ENCODE measurements around the gene TNC. TPM values are rescaled to one million over a fixed set of nuclear protein-coding genes. Genes with fewer than 3 reads are reported as not detected.

Gene TNC
- total and polyA plus RNA-seq, 2 of the 4 experiments (the other 2 are of a cell fraction) = 192 to 253 TPM

DNA sequence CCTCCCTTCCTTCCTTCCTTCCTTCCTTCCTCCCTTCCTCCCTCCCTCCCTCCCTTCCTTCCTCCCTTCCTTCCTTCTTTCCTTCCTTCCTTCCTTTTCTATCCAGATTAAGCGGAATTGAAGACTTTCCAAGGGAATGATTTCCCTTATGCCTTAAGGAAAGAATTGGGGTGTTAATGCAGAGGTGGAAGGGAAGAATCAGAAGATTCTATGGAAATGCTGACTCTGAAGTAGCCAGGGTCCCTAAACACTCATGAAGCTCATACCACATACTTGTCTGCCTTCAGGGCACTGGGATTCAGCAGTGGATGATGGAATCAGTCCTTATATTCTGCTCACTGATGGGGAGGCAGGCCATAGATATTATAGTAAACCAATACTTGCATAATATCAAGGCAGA, 48.2 kb downstream of the TNC start:
- CTCF ChIA-PET = no interaction called here
- H3K14ac ChIP-seq (replicated peaks; ENCODE audit: low read depth, low read length) = no peak overlapping the region
- BruUV-seq (replicated peaks) = no TSS peak
- no peak overlapping the region; a peak in 1 of 4 replicates for H4K8ac ChIP-seq (ENCODE audit: low read depth in 2 of 2, low read length in 2 of 2)
- H2AK9ac ChIP-seq (replicated peaks; ENCODE audit: low read depth, low read length, poor library complexity) = no peak overlapping the region
- H2BK5ac ChIP-seq (ENCODE audit: low read depth, low read length, poor library complexity, severe bottlenecking) = no peak overlapping the region
- H3K9me1 ChIP-seq (ENCODE audit: insufficient read depth, low read length) = no peaks in the 10 kb centered on the region; the same call in 1 of the 2 replicates
- peaks cover 59% of the 10 kb centered on the region for H3K36me3 ChIP-seq (ENCODE audit: control insufficient read depth, insufficient read depth, low read length)
- DNase-seq = no peak
- no peaks in the 10 kb centered on the region for H3K27me3 ChIP-seq (ENCODE audit: control insufficient read depth, insufficient read depth, low read length)
- no peak overlapping the region for H3K4me2 ChIP-seq (ENCODE audit: low read depth, low read length)
- H3K23ac ChIP-seq (ENCODE audit: low read depth, low read length) = no peak overlapping the region
- no CpG with 5 or more reads among the region's 1 CpG for WGBS, 2 experiments (ENCODE audit: extremely low coverage in 2 of 2, insufficient read length in 1 of 2)
- no peaks in the 10 kb centered on the region for H4K20me1 ChIP-seq (ENCODE audit: insufficient read depth, low read length)
- H3K9ac ChIP-seq (ENCODE audit: low read depth, low read length) = no peak overlapping the region
- POLR2A ChIA-PET (ENCODE audit: unreplicated experiment) = no interaction called here
- dilution Hi-C loops (cut with HindIII; ENCODE audit: low sequenced_read_pairs, unreplicated experiment) (no loop called here), intact Hi-C loops (cut with micrococcal nuclease) (no loop called here), in situ Hi-C loops (cut with MboI; ENCODE audit: low sequenced_read_pairs) (no loop called here)
- no peak overlapping the region for H3K56ac ChIP-seq (ENCODE audit: extremely low read depth, insufficient read depth, low read length)
- no peak overlapping the region for H3K18ac ChIP-seq (ENCODE audit: low read depth, low read length)
- H2AK5ac ChIP-seq (ENCODE audit: low read depth, low read length) = no peak overlapping the region
- H3K79me1 ChIP-seq (ENCODE audit: low read depth in 1 of 2, low read length in 2 of 2) = no peaks in the 10 kb centered on the region
- no peak overlapping the region for H4K91ac ChIP-seq (ENCODE audit: insufficient read depth, low read depth, low read length)
- TF ChIP-seq MAZ (IDR thresholded peaks at IDR 0.05; ENCODE audit: borderline replicate concordance, low read depth, low read length) = no peak
- TF ChIP-seq NFE2L2 (IDR thresholded peaks at IDR 0.05; ENCODE audit: low read depth, low read length) = no peak
- no peaks in the 10 kb centered on the region for H3K9me3 ChIP-seq (ENCODE audit: control insufficient read depth, insufficient read depth, low read length)
- no peak overlapping the region for H2AFZ ChIP-seq (replicated peaks; ENCODE audit: low read length, poor library complexity)
- no peak overlapping the region for H2BK15ac ChIP-seq (ENCODE audit: low read depth, low read length)
- no peak overlapping the region for H3K4ac ChIP-seq (ENCODE audit: low read depth, low read length)
- no peak overlapping the region for H3K27ac ChIP-seq (ENCODE audit: insufficient read depth, low read length)
- H2BK20ac ChIP-seq (ENCODE audit: low read depth, low read length) = no peak overlapping the region
- no peak overlapping the region for H3K4me3 ChIP-seq (ENCODE audit: insufficient read depth, low read depth, low read length)
- no peak for ATAC-seq (ENCODE audit: low read depth)
- no peak overlapping the region for H4K5ac ChIP-seq (ENCODE audit: low read depth, low read length)
- no peaks in the 10 kb centered on the region for H3K4me1 ChIP-seq (ENCODE audit: control insufficient read depth, insufficient read depth, low read length)
- no peak overlapping the region for H2BK120ac ChIP-seq (ENCODE audit: low read depth, low read length)

All from IMR-90 (cell line).